IPS-18c (cell line): ENCODE results near the gene PSENEN.
"Not testable (repeated sequence)": the region's sequence is repeated elsewhere in the genome, so short reads cannot be mapped to it uniquely, and the experiment has no call there.

Source experiments
- H3K4me3 ChIP-seq: 2 replicates; pipeline ENCODE4 v1.7.0; 2013; ENCODE audit warnings: low read depth, mild to moderate bottlenecking, low read length, moderate library complexity; ENCODE audit not compliant: insufficient read depth
- H3K9me3 ChIP-seq: one replicate; pipeline ENCODE4 v1.6.1; 2013; ENCODE audit warnings: mild to moderate bottlenecking, low read length, moderate library complexity; ENCODE audit not compliant: control insufficient read depth, insufficient read depth

Gene PSENEN

GRCh38 chr19:35755550-35756376 is 10.3 kb downstream of the PSENEN start:
- Histone ChIP-seq H3K4me3 (peak overlapping the region; percentile 55), H3K9me3 (no peaks in the 10 kb centered on the region)

DNA sequence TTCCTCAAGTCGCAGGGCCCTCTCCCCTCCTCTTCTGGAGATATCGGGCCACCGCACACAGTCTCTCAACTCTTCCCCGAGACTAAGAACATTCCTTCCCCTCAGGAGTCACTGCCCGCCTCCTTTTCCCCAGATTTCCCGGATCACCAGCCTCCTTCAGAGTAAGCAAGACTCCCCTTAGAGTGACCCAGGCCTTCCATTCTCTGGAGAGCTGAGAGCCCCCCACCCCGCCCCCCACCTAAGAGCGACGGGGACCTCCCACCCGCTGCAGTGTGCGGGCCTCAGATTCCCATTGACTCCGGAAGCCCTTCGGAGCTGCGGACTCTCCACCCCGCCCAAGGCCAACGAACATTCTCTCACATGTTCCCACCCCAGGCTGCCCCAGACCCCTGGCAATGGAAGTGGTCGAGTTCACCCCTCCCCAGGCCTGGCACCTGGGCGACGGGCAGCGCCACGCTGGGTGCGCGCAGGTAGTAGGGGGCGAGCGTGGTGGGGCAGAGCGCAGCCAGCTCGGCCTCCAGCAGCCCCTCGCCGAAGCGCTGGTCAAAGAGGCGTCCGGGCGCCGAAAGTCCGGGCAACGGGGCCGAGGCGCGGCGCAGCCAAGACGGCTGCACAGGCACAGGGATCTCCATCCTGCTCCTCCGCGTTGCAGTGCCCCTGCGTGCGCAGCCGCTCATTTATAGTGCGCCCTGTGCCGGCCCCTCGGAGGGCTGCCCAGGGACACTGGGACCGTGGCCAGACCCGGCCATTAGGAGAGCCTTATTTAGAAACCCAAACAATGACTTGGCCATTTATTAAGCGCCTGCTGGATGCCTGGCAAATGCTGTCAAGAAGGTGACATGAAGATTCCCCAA is 11.2 kb downstream of the PSENEN start, which contains the start of gene HSPB6:
Gene HSPB6, minus strand, starts transcription at position 653 of the 854 bp plus-strand sequence. Its CDS starts 21 bp downstream, at position 632.
- Histone ChIP-seq H3K4me3 (peak within 1 kb of the TSS; percentile 100), H3K9me3 (no peaks in the 10 kb centered on the region)

- peak overlapping the region; percentile 60 for H3K4me3 ChIP-seq
- no peaks in the 10 kb centered on the region for H3K9me3 ChIP-seq
Measured at GRCh38 chr19:35757231-35757748, 11.8 kb downstream of the PSENEN start.

DNA sequence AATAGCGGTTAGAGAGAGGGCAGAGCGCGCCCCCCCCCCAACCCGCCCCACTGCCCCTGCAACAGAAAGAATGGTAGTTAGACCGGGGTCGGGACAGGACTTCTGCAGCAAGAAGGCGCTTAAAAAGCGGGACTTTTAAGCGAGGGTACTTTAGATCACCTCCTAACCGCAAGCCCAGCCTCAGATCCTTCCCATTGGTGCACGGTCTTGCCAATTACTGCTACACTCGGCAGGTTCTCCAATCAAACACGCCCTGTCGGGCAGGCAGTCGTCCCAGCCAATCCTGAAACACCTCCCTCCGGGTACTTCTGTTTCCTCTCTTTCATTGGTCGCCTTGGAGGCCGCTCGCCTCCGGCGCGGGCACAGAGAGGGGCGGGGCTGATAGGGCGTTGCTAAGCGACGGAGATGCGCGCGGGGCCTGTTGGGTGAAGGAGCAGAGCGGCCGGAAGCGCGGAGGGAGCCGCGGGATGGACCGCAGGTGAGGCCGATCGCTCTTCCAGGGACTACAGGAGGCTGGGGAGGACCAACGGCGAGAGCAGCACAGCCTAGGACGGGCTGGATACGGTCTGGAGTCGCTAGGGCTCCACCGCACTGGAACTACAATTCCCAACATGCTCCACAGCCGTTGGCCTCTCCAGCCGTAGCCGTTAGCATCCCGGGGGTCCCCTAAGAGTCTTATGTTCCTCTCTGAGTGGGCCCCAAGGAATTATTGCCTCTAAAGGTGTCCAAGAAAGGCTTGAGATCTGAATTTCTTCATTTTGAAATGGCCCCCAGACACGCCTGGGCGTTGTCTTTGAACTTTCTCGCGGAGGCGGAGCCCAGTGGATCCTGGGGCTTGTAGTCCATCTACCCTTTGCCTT is 12.5 kb downstream of the PSENEN start, which contains the start of gene PROSER3:
Gene PROSER3, plus strand, starts transcription at position 428 of the 860 bp plus-strand sequence. Its CDS starts 40 bp downstream, at position 468.
- no peaks in the 10 kb centered on the region for H3K9me3 ChIP-seq
- peak within 1 kb of the TSS; percentile 100 for H3K4me3 ChIP-seq

GRCh38 chr19:35759697-35760096 is 14.2 kb downstream of the PSENEN start:
- H3K4me3 ChIP-seq = no peak overlapping the region

DNA sequence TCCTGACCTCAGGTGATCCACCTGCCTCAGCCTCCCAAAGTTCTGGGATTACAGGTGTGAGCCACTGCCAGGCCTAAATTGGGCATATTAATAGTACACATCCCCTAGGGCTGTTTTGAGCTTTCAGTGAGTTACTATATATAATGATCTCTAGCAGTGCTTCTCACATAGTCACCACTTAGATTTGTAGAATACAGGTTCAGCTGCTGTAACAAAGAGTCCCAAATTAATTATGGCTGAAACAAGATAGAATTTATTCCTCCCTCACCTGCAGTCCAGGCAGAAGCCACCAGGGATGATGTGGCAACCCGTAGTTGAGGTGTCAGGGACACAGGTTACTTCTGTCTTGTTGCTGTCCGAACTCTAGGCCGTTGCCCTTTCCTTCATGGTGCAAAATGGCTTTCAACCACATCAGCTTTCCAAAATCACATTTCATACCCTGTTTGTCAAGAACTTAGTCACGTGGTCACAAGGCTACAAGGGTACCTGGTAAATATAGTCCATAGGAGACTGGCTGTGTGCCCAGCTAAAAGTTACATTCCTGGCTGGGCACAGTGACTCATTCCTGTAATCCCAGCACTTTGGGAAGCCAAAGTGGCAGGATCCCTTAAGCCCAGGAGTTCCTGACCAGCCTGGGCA is 15.4 kb downstream of the PSENEN start:
- H3K4me3 ChIP-seq = no peak overlapping the region
- no peaks in the 10 kb centered on the region for H3K9me3 ChIP-seq

More at GRCh38 chr19:35759697-35760096, 14.2 kb downstream of the PSENEN start:
- no peaks in the 10 kb centered on the region for H3K9me3 ChIP-seq

DNA sequence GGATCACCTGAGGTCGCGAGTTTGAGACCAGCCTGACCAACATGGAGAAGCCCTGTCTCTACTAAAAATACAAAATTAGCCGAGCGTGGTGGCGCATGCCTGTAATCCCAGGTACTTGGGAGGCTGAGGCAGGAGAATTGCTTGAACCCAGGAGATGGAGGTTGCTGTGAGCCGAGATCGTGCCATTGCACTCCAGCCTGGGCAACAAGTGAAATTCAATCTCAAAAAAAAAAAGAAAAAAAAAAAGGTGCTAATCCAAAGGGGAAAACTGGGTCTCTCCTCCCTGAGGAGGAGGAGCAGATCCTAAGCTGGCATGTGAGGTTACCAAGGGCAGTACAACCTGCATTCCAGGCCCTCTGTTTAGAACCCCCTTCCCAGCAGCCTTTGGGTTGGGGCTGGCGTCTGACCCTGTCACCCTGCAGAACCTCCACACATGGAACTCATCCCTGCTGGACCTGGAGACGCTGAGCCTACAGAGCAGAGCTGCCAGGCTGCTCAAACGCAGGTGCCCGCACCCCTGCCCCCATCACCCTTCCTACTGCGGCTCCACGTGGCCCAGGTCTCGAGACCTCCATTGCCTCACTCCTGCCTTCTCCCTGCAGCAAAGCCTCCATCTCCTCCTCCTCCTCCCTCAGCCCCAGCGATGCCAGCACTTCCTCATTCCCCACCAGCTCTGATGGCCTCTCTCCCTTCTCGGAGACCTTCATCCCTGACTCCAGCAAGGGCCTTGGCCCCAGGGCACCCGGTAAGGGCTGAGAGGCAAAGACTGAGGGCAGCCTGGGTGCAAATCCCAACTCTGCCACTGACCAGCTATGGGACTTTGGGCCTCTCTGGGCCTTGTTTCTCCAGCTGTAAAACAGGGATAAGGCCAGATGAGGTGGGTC is 19.2 kb downstream of the PSENEN start:
- Histone ChIP-seq H3K9me3 (no peaks in the 10 kb centered on the region), H3K4me3 (no peak overlapping the region)

DNA sequence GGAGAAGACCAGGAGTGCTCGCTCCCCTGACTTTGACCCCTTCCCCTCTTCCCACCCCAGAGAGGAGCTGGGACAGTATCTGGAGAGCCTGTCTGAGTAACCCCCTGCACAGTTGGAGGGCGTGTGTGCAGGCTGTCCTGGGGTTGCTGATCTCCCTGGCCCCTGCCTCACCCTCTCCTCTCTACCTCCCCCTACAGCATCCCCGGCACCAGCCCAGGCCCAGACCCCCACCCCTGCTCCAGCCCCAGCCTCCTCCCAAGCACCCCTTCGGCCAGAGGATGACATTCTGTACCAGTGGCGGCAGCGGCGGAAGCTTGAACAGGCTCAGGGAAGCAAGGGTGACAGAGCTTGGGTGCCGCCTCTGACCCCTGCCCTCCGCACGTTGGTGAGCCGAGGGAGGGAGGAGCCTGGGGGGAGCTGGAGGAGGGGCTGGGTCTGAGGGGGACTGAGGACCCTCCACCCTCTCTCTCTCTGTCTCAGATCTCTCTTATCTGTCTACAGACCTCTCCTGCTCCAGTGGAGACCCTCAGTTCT is 21.2 kb downstream of the PSENEN start:
- Histone ChIP-seq H3K9me3 (no peaks in the 10 kb centered on the region), H3K4me3 (no peak overlapping the region)

DNA sequence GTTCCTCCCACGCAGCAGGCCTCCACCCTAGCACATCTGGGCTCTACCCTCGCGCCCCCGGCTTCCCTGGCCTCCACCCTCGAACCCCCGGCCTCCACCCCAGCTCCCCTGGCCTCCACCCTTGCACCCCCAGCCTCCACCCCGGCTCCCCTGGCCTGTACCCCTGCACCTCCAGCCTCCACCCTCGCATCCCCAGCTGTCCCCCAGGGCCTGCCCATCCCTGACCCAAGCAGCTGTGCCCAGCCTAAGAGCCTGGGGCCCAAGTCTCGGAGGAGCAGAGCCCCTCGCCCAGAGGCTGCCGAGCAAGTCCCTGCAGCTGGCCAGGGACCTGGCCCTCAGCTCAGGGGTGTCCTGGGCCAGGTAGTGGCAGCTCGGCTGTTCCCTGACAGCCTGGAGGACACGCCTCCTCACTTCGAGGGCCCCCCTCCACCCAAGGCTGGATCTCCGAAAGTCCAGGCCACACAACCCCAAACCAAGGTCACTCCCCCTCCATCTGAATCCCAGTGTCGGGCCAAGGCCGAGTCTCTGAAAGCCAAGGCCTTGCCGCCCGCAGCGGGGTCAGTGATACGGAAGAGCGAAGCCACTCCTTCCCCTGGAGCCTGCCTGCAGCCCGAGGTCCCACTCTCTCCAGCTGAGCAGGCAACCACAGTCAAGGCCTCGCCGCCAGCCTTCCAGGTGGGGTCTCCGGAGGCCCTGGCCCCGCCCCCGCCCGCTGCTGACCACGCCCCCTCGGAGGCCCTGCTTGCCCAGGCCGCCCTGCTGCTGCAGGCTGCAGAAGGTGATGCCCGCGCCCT is 22.0 kb downstream of the PSENEN start:
- Histone ChIP-seq H3K4me3 (no peak overlapping the region; the same call in 1 of the 2 replicates), H3K9me3 (no peaks in the 10 kb centered on the region)

GRCh38 chr19:35768082-35768421 is 22.6 kb downstream of the PSENEN start:
- no peak overlapping the region for H3K4me3 ChIP-seq

GRCh38 chr19:35772362-35772761 is 26.9 kb downstream of the PSENEN start:
- not testable (repeated sequence) for H3K9me3 ChIP-seq, H3K4me3 ChIP-seq

More at GRCh38 chr19:35768082-35768421, 22.6 kb downstream of the PSENEN start:
- no peaks in the 10 kb centered on the region for H3K9me3 ChIP-seq

DNA sequence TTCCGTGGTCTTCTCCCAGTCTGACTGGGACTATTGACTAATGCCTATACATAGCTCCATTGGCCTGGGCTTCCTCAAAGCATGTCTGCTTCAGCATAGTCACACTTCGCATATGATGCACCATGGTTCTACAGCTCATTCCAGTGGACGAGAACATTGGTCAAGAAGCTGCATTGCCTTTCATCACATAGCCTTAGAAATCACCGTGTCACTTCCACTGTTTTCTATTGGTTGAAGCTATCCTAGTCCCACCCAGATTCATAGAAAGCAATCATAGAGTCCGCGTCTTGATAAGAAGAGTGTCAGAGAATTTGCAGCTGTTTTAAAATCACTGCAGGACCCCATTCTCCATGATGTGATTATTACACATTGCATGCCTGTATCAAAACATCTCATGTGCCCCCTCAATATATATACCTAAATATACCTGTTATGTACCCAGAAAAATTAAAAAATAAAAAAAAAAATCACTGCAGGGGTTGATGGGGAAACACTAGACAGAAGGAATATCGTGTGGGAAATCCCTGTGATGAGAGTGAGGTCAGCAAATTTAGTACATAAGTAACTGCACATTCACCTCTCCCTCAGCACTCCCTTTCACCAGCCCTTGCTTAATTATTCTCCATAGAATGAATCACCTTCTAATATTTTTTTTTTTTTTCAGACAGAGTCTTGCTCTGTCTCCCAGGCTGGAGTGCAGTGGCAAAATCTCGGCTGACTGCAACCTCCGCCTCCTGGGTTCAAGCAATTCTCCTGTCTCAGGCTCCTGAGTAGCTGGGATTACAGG is 27.8 kb downstream of the PSENEN start:
- Histone ChIP-seq H3K9me3 (no peaks in the 10 kb centered on the region), H3K4me3 (no peak overlapping the region)

GRCh38 chr19:35774274-35775045 is 29.0 kb downstream of the PSENEN start:
- H3K9me3 ChIP-seq = no peaks in the 10 kb centered on the region
- no peak overlapping the region; the same call in 1 of the 2 replicates for H3K4me3 ChIP-seq

DNA sequence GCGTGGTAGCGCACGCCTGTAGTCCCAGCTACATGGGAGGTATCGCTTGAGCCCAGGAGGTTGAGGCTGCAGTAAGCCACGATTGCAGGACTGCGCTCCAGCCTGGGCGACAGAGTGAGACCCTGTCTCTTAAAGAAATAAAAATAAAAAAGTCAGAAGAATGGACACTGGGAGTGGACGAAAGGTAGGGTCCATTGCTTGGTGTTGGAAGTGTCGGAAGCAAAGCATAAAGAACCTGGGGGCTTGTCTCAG is 29.5 kb downstream of the PSENEN start:
- Histone ChIP-seq H3K4me3 (peak overlapping the region; percentile 66; the same call in 1 of the 2 replicates), H3K9me3 (no peaks in the 10 kb centered on the region)
